ENCODE results near the gene C9orf85. TPM values are rescaled to one million over a fixed set of nuclear protein-coding genes. Genes with fewer than 3 reads are reported as not detected.
A peak's percentile ranks its signal among the peaks of the same experiment; 100 is the strongest.
"Not testable (repeated sequence)": the region's sequence is repeated elsewhere in the genome, so short reads cannot be mapped to it uniquely, and the experiment has no call there.

Gene C9orf85
- total RNA-seq, 1 donor from 2014 or later, result 33.7 TPM

DNA sequence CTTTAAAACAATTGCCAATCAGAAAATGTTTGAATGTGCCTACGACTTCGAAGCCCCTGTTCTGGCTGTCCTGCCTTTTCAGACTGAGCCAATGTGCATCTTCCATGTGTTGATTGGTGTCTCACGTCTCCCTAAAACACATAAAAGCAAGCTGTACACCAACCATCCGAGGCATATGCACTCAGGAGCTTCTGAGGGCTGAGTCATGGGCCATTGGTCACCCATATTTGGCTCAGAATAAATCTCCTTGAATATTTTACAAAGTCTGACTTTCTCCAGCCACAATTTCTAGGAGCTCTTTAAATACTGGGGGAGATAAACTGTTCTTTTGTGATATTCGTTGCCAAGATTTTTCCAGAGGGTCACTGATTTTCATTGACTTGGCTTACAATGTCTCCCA is 95.1 kb downstream of the C9orf85 start:
- DNase-seq (ENCODE audit: low spot score), result peak; percentile 54

- not testable (repeated sequence) for DNase-seq (ENCODE audit: low spot score)
These were observed 96.3 kb downstream of the C9orf85 start for GRCh38 chr9:72007726-72008125.

- DNase-seq (ENCODE audit: low spot score), result no peak
These were observed 101.2 kb downstream of the C9orf85 start for GRCh38 chr9:72012646-72013045.

DNA sequence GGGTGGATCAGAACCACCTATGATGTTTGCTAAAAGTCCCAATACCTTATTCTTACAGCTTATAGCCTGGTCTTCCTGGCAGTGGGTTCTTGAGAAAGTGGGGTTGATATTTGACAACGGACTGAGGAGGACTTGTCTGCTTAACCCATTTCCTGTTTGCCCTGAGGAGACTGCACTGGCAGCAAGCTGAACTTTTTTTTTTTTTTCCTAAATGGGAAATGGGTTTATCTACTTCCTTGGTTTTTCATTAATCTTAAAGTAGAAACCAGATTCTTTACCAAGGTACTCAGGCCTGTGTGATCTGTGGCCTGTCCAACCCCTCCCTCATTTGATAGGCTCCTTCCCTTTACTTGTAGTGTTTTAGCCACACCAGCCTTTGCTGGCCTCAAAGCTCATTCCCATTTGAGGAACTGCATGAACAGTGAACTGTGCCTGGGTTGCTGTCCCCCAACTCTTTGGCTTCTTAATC is 101.9 kb downstream of the C9orf85 start:
- no peak for DNase-seq (ENCODE audit: low spot score)

- peak; percentile 87 for DNase-seq (ENCODE audit: low spot score)
These were observed 111.4 kb downstream of the C9orf85 start for GRCh38 chr9:72022841-72023240.

Other genes with a start within 250 kb of the C9orf85 start
- gene CEMIP2, start 143.1 kb upstream of the C9orf85 start, total RNA-seq (ENCODE audit: insufficient read depth, low replicate concordance), result 116 TPM
- 64.3 TPM for gene ABHD17B, start 446 bp upstream of the C9orf85 start, total RNA-seq (ENCODE audit: insufficient read depth, low replicate concordance)
- gene C9orf57, start 149.0 kb downstream of the C9orf85 start, total RNA-seq (ENCODE audit: insufficient read depth, low replicate concordance), result not detected
- 6.0 TPM for gene GDA, start 237.8 kb downstream of the C9orf85 start, total RNA-seq (ENCODE audit: insufficient read depth, low replicate concordance)